ENCODE results near the gene ADAM17.

ADAM17 gene

DNA sequence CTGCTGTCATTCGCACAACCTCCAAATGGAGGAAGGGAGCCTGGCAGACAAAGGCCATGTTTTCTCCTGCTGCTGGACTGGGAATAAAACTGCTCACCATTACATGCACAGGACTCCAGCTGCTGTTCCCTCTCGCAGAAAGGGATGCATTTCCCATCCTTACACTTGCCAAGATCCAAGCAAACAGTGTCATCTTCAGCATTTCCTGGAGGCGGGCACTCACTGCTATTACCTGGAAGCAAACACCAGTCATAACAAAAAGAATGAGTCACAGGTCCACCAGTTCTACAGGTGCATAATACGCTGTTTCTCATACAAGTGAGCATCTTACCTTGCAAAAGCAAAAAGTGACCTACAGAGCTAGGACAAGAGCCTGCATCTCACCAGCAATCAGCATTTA lies 58.6 kb downstream of the ADAM17 start:
- H3K36me3 ChIP-seq: peaks cover 93% of the 10 kb centered on the region
- TF ChIP-seq, protein P1, sequence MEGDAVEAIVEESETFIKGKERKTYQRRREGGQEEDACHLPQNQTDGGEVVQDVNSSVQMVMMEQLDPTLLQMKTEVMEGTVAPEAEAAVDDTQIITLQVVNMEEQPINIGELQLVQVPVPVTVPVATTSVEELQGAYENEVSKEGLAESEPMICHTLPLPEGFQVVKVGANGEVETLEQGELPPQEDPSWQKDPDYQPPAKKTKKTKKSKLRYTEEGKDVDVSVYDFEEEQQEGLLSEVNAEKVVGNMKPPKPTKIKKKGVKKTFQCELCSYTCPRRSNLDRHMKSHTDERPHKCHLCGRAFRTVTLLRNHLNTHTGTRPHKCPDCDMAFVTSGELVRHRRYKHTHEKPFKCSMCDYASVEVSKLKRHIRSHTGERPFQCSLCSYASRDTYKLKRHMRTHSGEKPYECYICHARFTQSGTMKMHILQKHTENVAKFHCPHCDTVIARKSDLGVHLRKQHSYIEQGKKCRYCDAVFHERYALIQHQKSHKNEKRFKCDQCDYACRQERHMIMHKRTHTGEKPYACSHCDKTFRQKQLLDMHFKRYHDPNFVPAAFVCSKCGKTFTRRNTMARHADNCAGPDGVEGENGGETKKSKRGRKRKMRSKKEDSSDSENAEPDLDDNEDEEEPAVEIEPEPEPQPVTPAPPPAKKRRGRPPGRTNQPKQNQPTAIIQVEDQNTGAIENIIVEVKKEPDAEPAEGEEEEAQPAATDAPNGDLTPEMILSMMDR (IDR thresholded peaks at IDR 0.05): no peak
- no peaks in the 10 kb centered on the region for H3K9me3 ChIP-seq
- H3K27me3 ChIP-seq: no peaks in the 10 kb centered on the region
- no peak overlapping the region for H3K4me3 ChIP-seq (ENCODE audit: low read depth in 1 of 2, low read length in 1 of 2)
- H3K27ac ChIP-seq: no peak overlapping the region
- no peaks in the 10 kb centered on the region for H3K4me1 ChIP-seq (ENCODE audit: control insufficient read depth in 1 of 2, insufficient read depth in 1 of 2, low read depth in 1 of 2, low read length in 1 of 2)

DNA sequence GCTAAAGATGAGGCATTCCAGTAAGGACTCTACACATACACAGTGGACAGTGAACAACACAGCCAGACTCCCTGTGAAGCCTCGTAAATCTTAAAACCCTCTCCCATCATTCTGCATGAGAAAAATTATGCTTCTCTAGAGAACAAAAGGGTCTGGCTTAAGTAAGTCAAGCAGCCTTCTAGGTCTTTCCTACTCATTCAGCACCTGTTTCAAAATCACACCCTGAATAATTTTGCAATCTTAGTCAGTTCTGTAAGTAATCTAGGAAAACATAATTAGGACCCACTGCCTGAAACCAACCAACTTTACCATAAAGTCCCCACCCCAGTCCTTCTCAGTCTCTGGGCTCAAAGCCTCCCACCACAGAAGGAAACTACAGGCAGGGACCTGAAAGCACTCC lies 61.5 kb downstream of the ADAM17 start:
- Histone ChIP-seq H3K27me3 (no peaks in the 10 kb centered on the region), H3K4me1 (ENCODE audit: control insufficient read depth in 1 of 2, insufficient read depth in 1 of 2, low read depth in 1 of 2, low read length in 1 of 2) (no peaks in the 10 kb centered on the region), H3K9me3 (no peaks in the 10 kb centered on the region), H3K4me3 (ENCODE audit: low read depth in 1 of 2, low read length in 1 of 2) (no peak overlapping the region), H3K36me3 (peaks cover 98% of the 10 kb centered on the region), H3K27ac (no peak overlapping the region)
- TF ChIP-seq, protein P1 (IDR thresholded peaks at IDR 0.05): no peak

DNA sequence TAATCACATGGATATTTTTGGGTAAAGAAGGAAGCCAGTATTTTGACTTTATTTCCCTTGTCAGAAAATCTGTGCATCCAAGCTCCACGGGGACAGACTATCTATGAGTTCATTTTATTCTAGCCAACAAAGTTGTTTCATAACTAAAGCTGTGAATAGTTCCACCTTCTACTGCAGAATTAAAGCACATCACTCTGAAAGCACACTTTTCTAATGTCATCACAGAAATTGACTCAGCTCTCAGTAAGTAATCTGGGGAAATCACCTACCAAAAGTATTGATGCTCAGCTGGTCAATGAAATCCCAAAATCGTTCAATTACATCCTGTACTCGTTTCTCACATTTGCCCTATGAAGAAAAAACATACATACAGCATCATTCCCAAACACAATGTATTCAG lies 62.2 kb downstream of the ADAM17 start:
- Histone ChIP-seq H3K9me3 (no peaks in the 10 kb centered on the region), H3K36me3 (peaks cover 100% of the 10 kb centered on the region), H3K27me3 (no peaks in the 10 kb centered on the region), H3K4me1 (ENCODE audit: control insufficient read depth in 1 of 2, insufficient read depth in 1 of 2, low read depth in 1 of 2, low read length in 1 of 2) (no peaks in the 10 kb centered on the region), H3K27ac (no peak overlapping the region), H3K4me3 (ENCODE audit: low read depth in 1 of 2, low read length in 1 of 2) (no peak overlapping the region)
- TF ChIP-seq, protein P1 (IDR thresholded peaks at IDR 0.05): no peak

DNA sequence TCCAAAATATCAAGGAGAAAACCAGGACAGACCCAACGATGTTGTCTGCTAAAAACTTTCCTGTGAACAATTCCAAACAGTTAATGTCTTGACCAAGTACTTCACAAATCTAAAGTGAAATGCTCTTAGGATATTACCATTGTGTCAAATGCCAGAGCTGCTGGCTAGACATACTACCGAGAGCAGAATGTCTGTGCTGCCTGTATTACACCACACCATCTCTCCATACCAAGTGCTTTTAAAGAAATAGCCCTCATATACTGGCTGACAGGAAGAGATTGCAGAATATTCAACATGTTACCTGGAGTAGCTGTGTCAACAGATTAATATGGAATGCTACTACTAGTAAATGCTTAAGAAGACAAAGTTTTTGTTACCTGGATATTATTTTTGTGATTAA lies 62.7 kb downstream of the ADAM17 start:
- Histone ChIP-seq H3K4me1 (ENCODE audit: control insufficient read depth in 1 of 2, insufficient read depth in 1 of 2, low read depth in 1 of 2, low read length in 1 of 2) (no peaks in the 10 kb centered on the region), H3K27me3 (no peaks in the 10 kb centered on the region), H3K27ac (no peak overlapping the region), H3K9me3 (no peaks in the 10 kb centered on the region), H3K36me3 (peaks cover 100% of the 10 kb centered on the region), H3K4me3 (ENCODE audit: low read depth in 1 of 2, low read length in 1 of 2) (no peak overlapping the region)
- TF ChIP-seq, protein P1 (IDR thresholded peaks at IDR 0.05): no peak

DNA sequence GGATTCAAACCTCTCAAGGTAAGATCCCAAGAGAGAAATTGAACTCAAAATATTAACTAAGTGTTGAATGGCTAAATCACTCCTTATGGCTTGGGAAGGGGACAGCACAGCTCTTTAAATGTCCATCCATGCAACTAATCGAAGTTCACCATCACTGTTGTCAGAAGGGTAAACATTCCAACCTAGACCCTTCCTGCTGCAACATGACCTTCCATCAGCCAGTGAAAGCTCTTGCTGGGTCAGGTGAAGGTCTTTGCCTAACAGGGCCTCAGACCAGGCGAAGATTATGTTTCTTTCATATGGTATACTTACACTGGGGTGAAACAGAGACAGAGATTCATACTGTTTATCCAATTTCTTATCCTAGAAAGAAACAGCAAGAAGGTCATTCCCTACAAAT lies 64.8 kb downstream of the ADAM17 start:
- Histone ChIP-seq H3K36me3 (peaks cover 100% of the 10 kb centered on the region), H3K4me1 (ENCODE audit: control insufficient read depth in 1 of 2, insufficient read depth in 1 of 2, low read depth in 1 of 2, low read length in 1 of 2) (no peaks in the 10 kb centered on the region), H3K9me3 (no peaks in the 10 kb centered on the region), H3K27ac (no peak overlapping the region), H3K4me3 (ENCODE audit: low read depth in 1 of 2, low read length in 1 of 2) (no peak overlapping the region), H3K27me3 (no peaks in the 10 kb centered on the region)
- TF ChIP-seq, protein P1 (IDR thresholded peaks at IDR 0.05): no peak
